Osteocyte (in vitro differentiated cells): Measurements from ENCODE around the gene PAQR3. TPM values are rescaled to one million over a fixed set of nuclear protein-coding genes. Genes with fewer than 3 reads are reported as not detected.

Experiments used
- DNase-seq: peaks from one replicate; pipeline ENCODE4 v3.0.0; 2021; ENCODE audit warnings: mixed read lengths; ENCODE audit not compliant: unreplicated experiment; ENCODE audit errors: extremely low spot score
- H3K27ac Mint-ChIP-seq: one replicate; pipeline ENCODE4 v1.8.0; 2021; ENCODE audit warnings: mild to moderate bottlenecking, mixed read lengths; ENCODE audit not compliant: unreplicated experiment
- H3K27me3 Mint-ChIP-seq: one replicate; pipeline ENCODE4 v1.8.0; 2021; ENCODE audit warnings: mixed read lengths; ENCODE audit not compliant: unreplicated experiment
- H3K36me3 Mint-ChIP-seq: one replicate; pipeline ENCODE4 v1.8.0; 2021; ENCODE audit warnings: mixed read lengths; ENCODE audit not compliant: unreplicated experiment
- H3K4me1 Mint-ChIP-seq: one replicate; pipeline ENCODE4 v1.8.0; 2021; ENCODE audit warnings: mixed read lengths; ENCODE audit not compliant: unreplicated experiment
- H3K4me3 Mint-ChIP-seq: one replicate; pipeline ENCODE4 v1.8.0; 2021; ENCODE audit warnings: mild to moderate bottlenecking, moderate library complexity, mixed read lengths; ENCODE audit not compliant: unreplicated experiment
- H3K9me3 Mint-ChIP-seq: one replicate; pipeline ENCODE4 v1.8.0; 2021; ENCODE audit warnings: mixed read lengths; ENCODE audit not compliant: unreplicated experiment
- CTCF ChIP-seq: fragments of 200-600 bp; sonication (generic); IDR thresholded peaks from 2 replicates; pipeline ENCODE4 v1.5.0; 2021; ENCODE audit warnings: antibody characterized with exemption, mild to moderate bottlenecking, moderate library complexity
- total RNA-seq: library from RNA; stranded (reverse); gene quantifications from 2 replicates; pipeline ENCODE4 v1.2.1, GENCODE V29; 2021

Gene PAQR3
- total RNA-seq, 1 donor from 2014 or later = 12.4 TPM

- TF ChIP-seq CTCF = no peak
- no peak overlapping the region for H3K4me3 Mint-ChIP-seq
- H3K9me3 Mint-ChIP-seq = no peaks in the 10 kb centered on the region
- no peak for DNase-seq
- H3K27ac Mint-ChIP-seq = no peak overlapping the region
- no peaks in the 10 kb centered on the region for H3K27me3 Mint-ChIP-seq
- H3K36me3 Mint-ChIP-seq = peaks cover 31% of the 10 kb centered on the region
- no peaks in the 10 kb centered on the region for H3K4me1 Mint-ChIP-seq
Measured at GRCh38 chr4:78930016-78930629, 9.1 kb downstream of the PAQR3 start.

- DNase-seq = no peak
- no peaks in the 10 kb centered on the region for H3K4me1 Mint-ChIP-seq
- no peak overlapping the region for H3K4me3 Mint-ChIP-seq
- H3K36me3 Mint-ChIP-seq = peaks cover 35% of the 10 kb centered on the region
- no peaks in the 10 kb centered on the region for H3K27me3 Mint-ChIP-seq
- no peaks in the 10 kb centered on the region for H3K9me3 Mint-ChIP-seq
- no peak for TF ChIP-seq CTCF
- no peak overlapping the region for H3K27ac Mint-ChIP-seq
Measured at GRCh38 chr4:78928835-78929234, 10.4 kb downstream of the PAQR3 start.

- H3K36me3 Mint-ChIP-seq = peaks cover 32% of the 10 kb centered on the region
- H3K4me3 Mint-ChIP-seq = no peak overlapping the region
- no peak overlapping the region for H3K27ac Mint-ChIP-seq
- no peak for TF ChIP-seq CTCF
- H3K9me3 Mint-ChIP-seq = no peaks in the 10 kb centered on the region
- H3K27me3 Mint-ChIP-seq = no peaks in the 10 kb centered on the region
- H3K4me1 Mint-ChIP-seq = no peaks in the 10 kb centered on the region
- DNase-seq = no peak
Measured at GRCh38 chr4:78926826-78927225, 12.4 kb downstream of the PAQR3 start.

- Mint-ChIP-seq H3K9me3 (no peaks in the 10 kb centered on the region), H3K27ac (no peak overlapping the region), H3K4me3 (no peak overlapping the region), H3K36me3 (peaks cover 32% of the 10 kb centered on the region), H3K4me1 (no peaks in the 10 kb centered on the region), H3K27me3 (no peaks in the 10 kb centered on the region)
- no peak for DNase-seq
- peak; percentile 15 for TF ChIP-seq CTCF
Measured at GRCh38 chr4:78923464-78924312, 15.6 kb downstream of the PAQR3 start.

GRCh38 chr4:78922207-78922606 lies 17.0 kb downstream of the PAQR3 start:
- TF ChIP-seq CTCF = no peak
- Mint-ChIP-seq H3K4me1 (no peaks in the 10 kb centered on the region), H3K9me3 (no peaks in the 10 kb centered on the region), H3K27me3 (no peaks in the 10 kb centered on the region), H3K36me3 (peaks cover 30% of the 10 kb centered on the region), H3K4me3 (no peak overlapping the region), H3K27ac (no peak overlapping the region)
- DNase-seq = no peak
